ENCODE results near the gene CFAP69.

CFAP69 gene

DNA sequence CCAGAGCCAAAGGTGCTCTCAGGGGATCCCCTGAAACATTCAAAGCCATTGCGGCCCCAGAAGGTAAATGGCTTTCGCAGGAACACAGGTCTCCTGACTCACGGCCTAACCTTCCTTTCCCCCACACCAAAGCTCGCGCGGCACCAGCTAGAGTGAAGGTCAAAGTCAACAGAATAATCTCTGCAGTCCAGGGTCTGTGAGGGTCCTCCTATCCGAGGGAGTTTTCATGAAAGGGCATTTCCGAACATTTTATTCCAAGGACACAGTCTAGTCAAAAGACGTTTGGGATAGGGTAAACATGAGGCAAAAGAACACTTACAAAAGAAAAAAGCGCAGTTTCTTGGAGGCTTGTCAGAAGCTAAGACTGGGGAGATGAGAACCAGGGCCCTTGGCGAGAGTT, 34.0 kb upstream of the CFAP69 start:
- ChIA-PET CTCF (interaction anchor here (0.9 kb wide), 1 partner anchor 12 kb away, joined by 6 read pairs; no protein-coding TSS in a partner anchor), POLR2A (interaction anchor here (0.8 to 2.9 kb wide), 10 partner anchors 10 to 179 kb away, joined by 3 to 18 read pairs (median 3); no protein-coding TSS in a partner anchor)
- TF ChIP-seq HDGF (IDR thresholded peaks at IDR 0.05; ENCODE audit: borderline replicate concordance), result no peak
- no peak for TF ChIP-seq FOXK2 (IDR thresholded peaks at IDR 0.05)
- TF ChIP-seq ZNF384 (IDR thresholded peaks at IDR 0.05), result no peak
- no peak for TF ChIP-seq SUZ12 (IDR thresholded peaks at IDR 0.05)
- no peak for TF ChIP-seq SP1 (IDR thresholded peaks at IDR 0.05)
- no peak for TF ChIP-seq BHLHE40 (IDR thresholded peaks at IDR 0.05; ENCODE audit: borderline replicate concordance)
- no peak for TF ChIP-seq ELF4 (IDR thresholded peaks at IDR 0.05)
- no peak for DNase-seq (ENCODE audit: extremely low spot score)

DNA sequence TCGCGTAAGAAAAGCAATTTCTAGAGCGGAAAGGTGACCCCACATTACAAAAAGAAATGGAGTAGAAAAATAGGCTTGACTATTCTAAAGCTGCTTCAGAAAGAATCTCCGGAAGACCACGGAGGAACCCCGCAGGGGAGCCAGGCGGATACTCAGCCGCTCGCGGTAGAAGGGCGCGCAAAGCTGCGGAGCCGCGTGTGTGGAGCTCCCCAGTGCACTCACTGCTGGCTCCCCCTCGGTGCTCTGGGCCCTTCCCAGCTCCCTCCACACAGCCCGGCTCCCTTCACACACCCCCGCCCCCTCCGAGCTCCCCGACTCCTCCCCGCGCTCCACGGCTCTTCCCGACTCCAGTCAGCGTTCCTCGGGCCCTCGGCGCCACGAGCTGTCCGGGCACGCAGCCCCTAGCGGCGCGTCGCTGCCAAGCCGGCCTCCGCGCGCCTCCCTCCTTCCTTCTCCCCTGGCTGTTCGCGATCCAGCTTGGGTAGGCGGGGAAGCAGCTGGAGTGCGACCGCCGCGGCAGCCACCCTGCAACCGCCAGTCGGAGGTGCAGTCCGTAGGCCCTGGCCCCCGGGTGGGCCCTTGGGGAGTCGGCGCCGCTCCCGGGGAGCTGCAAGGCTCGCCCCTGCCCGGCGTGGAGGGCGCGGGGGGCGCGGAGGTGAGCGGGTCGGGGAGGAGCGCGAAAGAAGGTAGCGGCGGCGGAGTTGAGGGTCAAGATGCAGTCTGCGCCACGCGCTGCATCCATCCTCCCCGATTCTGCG, 33.4 kb upstream of the CFAP69 start, which contains the start of gene STEAP2:
STEAP2 (plus strand) TSS at position 350 of the 758 bp plus-strand sequence. CDS start 13,343 bp downstream, outside the sequence.
- DNase-seq (ENCODE audit: extremely low spot score), result peak; percentile 80
- ChIA-PET CTCF (interaction anchor here (0.9 to 1.8 kb wide), 3 partner anchors 12 to 58 kb away, joined by 3 to 6 read pairs (median 5); partner anchors contain the start of gene STEAP1), POLR2A (interaction anchor here (0.6 to 2.9 kb wide), 13 partner anchors 9 to 179 kb away, joined by 3 to 18 read pairs (median 3); partner anchors contain the start of gene STEAP1)
- TF ChIP-seq, protein P1, sequence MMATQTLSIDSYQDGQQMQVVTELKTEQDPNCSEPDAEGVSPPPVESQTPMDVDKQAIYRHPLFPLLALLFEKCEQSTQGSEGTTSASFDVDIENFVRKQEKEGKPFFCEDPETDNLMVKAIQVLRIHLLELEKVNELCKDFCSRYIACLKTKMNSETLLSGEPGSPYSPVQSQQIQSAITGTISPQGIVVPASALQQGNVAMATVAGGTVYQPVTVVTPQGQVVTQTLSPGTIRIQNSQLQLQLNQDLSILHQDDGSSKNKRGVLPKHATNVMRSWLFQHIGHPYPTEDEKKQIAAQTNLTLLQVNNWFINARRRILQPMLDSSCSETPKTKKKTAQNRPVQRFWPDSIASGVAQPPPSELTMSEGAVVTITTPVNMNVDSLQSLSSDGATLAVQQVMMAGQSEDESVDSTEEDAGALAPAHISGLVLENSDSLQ (IDR thresholded peaks at IDR 0.05), result no peak
- TF ChIP-seq LEF1 (IDR thresholded peaks at IDR 0.05; ENCODE audit: borderline replicate concordance) (no peak), NFRKB (IDR thresholded peaks at IDR 0.05) (no peak), HDGF (IDR thresholded peaks at IDR 0.05; ENCODE audit: borderline replicate concordance) (peak; percentile 55; the same call in 1 of the 2 replicates), ZNF384 (IDR thresholded peaks at IDR 0.05) (no peak), FOXM1 (IDR thresholded peaks at IDR 0.05; ENCODE audit: borderline replicate concordance) (no peak), CTBP1 (IDR thresholded peaks at IDR 0.05; ENCODE audit: borderline replicate concordance) (no peak), FOXA1 (IDR thresholded peaks at IDR 0.05) (no peak), L3MBTL2 (conservative IDR thresholded peaks at IDR 0.05) (peak; percentile 96), BHLHE40 (IDR thresholded peaks at IDR 0.05; ENCODE audit: borderline replicate concordance) (no peak), TARDBP (IDR thresholded peaks at IDR 0.05) (peak; percentile 98), SUZ12 (IDR thresholded peaks at IDR 0.05) (no peak), ELF4 (IDR thresholded peaks at IDR 0.05) (no peak), ARNT (IDR thresholded peaks at IDR 0.05) (no peak), SP1 (IDR thresholded peaks at IDR 0.05) (no peak), FOXK2 (IDR thresholded peaks at IDR 0.05) (no peak)

DNA sequence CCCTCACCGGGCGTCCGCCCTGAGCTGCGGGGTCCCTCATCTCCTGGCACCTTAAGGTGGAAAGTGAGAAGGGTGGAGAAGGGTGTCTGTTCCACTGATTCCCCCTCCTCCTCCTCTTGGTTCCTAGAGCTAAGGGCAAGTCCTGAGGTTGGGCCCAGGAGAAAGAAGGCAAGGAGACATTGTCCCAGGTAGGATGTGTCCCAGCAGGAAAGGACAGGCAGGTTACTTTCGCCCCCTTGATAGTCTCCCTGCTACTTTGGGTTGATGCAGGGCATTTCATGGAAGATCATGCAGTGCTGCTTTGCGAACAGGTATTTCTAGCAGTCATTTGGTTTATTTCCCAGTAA, 32.9 kb upstream of the CFAP69 start:
- POLR2A ChIA-PET, result interaction anchor here (0.7 to 2.9 kb wide), 5 partner anchors 8 to 154 kb away, joined by 3 to 18 read pairs (median 3); no protein-coding TSS in a partner anchor
- TF ChIP-seq FOXA1 (IDR thresholded peaks at IDR 0.05), result no peak
- no peak for TF ChIP-seq TARDBP (IDR thresholded peaks at IDR 0.05)
- no peak for TF ChIP-seq ARNT (IDR thresholded peaks at IDR 0.05)
- TF ChIP-seq ZNF384 (IDR thresholded peaks at IDR 0.05), result no peak
- TF ChIP-seq LEF1 (IDR thresholded peaks at IDR 0.05; ENCODE audit: borderline replicate concordance), result no peak
- TF ChIP-seq BHLHE40 (IDR thresholded peaks at IDR 0.05; ENCODE audit: borderline replicate concordance), result no peak
- no peak for TF ChIP-seq SP1 (IDR thresholded peaks at IDR 0.05)
- TF ChIP-seq, protein P1 (IDR thresholded peaks at IDR 0.05), result no peak
- no peak for TF ChIP-seq FOXM1 (IDR thresholded peaks at IDR 0.05; ENCODE audit: borderline replicate concordance)
- no peak for TF ChIP-seq FOXK2 (IDR thresholded peaks at IDR 0.05)
- no peak for TF ChIP-seq L3MBTL2 (conservative IDR thresholded peaks at IDR 0.05)
- no peak for TF ChIP-seq SUZ12 (IDR thresholded peaks at IDR 0.05)
- TF ChIP-seq NFRKB (IDR thresholded peaks at IDR 0.05), result no peak
- TF ChIP-seq HDGF (IDR thresholded peaks at IDR 0.05; ENCODE audit: borderline replicate concordance), result no peak
- TF ChIP-seq CTBP1 (IDR thresholded peaks at IDR 0.05; ENCODE audit: borderline replicate concordance), result no peak
- no peak for TF ChIP-seq ELF4 (IDR thresholded peaks at IDR 0.05)
- CTCF ChIA-PET, result interaction anchor here (1.1 to 1.8 kb wide), 2 partner anchors 32 to 58 kb away, joined by 3 to 5 read pairs; partner anchors contain the start of gene STEAP1
- DNase-seq (ENCODE audit: extremely low spot score), result no peak

DNA sequence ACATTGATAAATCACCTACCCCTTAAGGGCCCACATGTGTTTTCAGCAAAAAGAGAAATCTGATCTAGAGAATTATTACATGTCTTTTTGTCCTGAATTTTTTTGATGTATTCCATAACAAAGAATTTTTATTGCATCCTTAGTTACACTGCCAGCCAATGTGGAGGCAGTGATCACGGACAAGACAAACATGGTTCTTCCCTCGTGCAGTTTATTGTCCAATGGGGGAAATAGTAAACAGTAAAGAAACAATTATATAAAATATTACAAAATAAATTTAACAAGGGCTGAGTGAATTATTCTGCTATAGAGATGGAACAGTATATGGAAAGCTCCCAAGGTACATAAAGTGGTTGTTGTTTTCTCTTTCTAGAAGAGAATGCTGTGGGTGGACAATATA, 31.5 kb upstream of the CFAP69 start:
- POLR2A ChIA-PET, result interaction anchor here (2.9 kb wide), 1 partner anchor 30 kb away, joined by 18 read pairs; no protein-coding TSS in a partner anchor
- no peak for DNase-seq (ENCODE audit: extremely low spot score)
- CTCF ChIA-PET, result no interaction called here
- TF ChIP-seq FOXM1 (IDR thresholded peaks at IDR 0.05; ENCODE audit: borderline replicate concordance), result no peak
- TF ChIP-seq FOXA1 (IDR thresholded peaks at IDR 0.05), result no peak
- no peak for TF ChIP-seq FOXK2 (IDR thresholded peaks at IDR 0.05)
- TF ChIP-seq HDGF (IDR thresholded peaks at IDR 0.05; ENCODE audit: borderline replicate concordance), result no peak
- no peak for TF ChIP-seq SUZ12 (IDR thresholded peaks at IDR 0.05)
- no peak for TF ChIP-seq SP1 (IDR thresholded peaks at IDR 0.05)
- TF ChIP-seq ARNT (IDR thresholded peaks at IDR 0.05), result no peak

DNA sequence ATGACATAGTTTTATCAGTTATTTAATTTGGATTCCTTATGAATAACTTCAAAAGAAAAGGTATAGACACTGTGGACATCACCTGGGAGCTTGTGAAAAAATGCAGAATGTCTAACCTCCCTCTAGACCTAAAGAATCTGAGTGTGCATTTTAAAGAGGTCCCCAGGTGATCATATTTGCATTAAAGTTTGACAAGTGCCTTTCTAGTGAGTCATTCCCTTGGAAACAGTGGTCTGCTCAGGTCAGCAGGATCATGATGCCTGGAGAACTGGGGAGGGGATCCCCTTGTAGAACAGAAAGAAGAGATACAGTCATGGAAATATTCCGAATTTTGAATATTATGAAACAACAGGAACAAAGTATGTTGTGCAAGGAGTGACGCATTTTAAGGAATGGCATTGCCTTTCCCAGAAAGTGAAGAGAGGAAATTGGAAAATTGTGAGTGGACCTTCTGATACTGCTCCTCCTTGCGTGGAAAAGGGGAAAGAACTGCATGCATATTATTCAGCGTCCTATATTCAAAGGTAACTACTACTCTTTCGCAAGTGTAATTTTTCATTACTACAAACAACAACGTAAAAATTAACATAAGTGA, 28.8 kb upstream of the CFAP69 start:
- DNase-seq (ENCODE audit: extremely low spot score), result no peak
- ChIA-PET POLR2A (no interaction called here), CTCF (no interaction called here)
- TF ChIP-seq FOXK2 (IDR thresholded peaks at IDR 0.05), result no peak
- TF ChIP-seq SP1 (IDR thresholded peaks at IDR 0.05), result no peak
- TF ChIP-seq L3MBTL2 (conservative IDR thresholded peaks at IDR 0.05), result no peak
- no peak for TF ChIP-seq LEF1 (IDR thresholded peaks at IDR 0.05; ENCODE audit: borderline replicate concordance)
- no peak for TF ChIP-seq ARNT (IDR thresholded peaks at IDR 0.05)
- no peak for TF ChIP-seq NFRKB (IDR thresholded peaks at IDR 0.05)
- no peak for TF ChIP-seq SUZ12 (IDR thresholded peaks at IDR 0.05)
- TF ChIP-seq ZNF384 (IDR thresholded peaks at IDR 0.05), result no peak
- TF ChIP-seq FOXA1 (IDR thresholded peaks at IDR 0.05), result no peak
- TF ChIP-seq TARDBP (IDR thresholded peaks at IDR 0.05), result no peak
- TF ChIP-seq FOXM1 (IDR thresholded peaks at IDR 0.05; ENCODE audit: borderline replicate concordance), result no peak
- no peak for TF ChIP-seq HDGF (IDR thresholded peaks at IDR 0.05; ENCODE audit: borderline replicate concordance)
- TF ChIP-seq ELF4 (IDR thresholded peaks at IDR 0.05), result no peak
- TF ChIP-seq CTBP1 (IDR thresholded peaks at IDR 0.05; ENCODE audit: borderline replicate concordance), result no peak
- TF ChIP-seq, protein P1 (IDR thresholded peaks at IDR 0.05), result no peak
- no peak for TF ChIP-seq BHLHE40 (IDR thresholded peaks at IDR 0.05; ENCODE audit: borderline replicate concordance)
